Endothelial cell of umbilical vein (primary cell): Measurements from ENCODE around the gene NCAN.

Experiments
- EZH2 ChIP-seq: IDR thresholded peaks from 2 replicates; pipeline ENCODE4 v1.6.1; 2012; ENCODE audit warnings: borderline replicate concordance, low read depth, mild to moderate bottlenecking, moderate library complexity, low read length, inconsistent platforms; ENCODE audit not compliant: severe bottlenecking
- FOS ChIP-seq: IDR thresholded peaks from 2 replicates; pipeline ENCODE4 v1.6.1; 2011; ENCODE audit warnings: mild to moderate bottlenecking, low read length, moderate library complexity, borderline replicate concordance; ENCODE audit not compliant: insufficient read depth
- GATA2 ChIP-seq: IDR thresholded peaks from 2 replicates; pipeline ENCODE4 v1.7.0; 2011; ENCODE audit warnings: low read depth, mild to moderate bottlenecking, moderate library complexity, mixed read lengths, low read length; ENCODE audit not compliant: insufficient read length, insufficient read depth
- JUN ChIP-seq: IDR thresholded peaks from 2 replicates; pipeline ENCODE4 v1.6.1; 2011; ENCODE audit warnings: borderline replicate concordance, low read depth; ENCODE audit not compliant: insufficient read length, insufficient read depth
- POLR2A ChIP-seq: IDR thresholded peaks from 2 replicates; pipeline ENCODE4 v1.6.1; 2012; ENCODE audit warnings: low read depth, mild to moderate bottlenecking, control low read depth, low read length
- POLR2AphosphoS5 ChIP-seq: IDR thresholded peaks from 2 replicates; pipeline ENCODE4 v1.6.1; 2012; ENCODE audit warnings: low read depth, mild to moderate bottlenecking, control low read depth, low read length, moderate library complexity; ENCODE audit not compliant: insufficient read depth
- TF ChIP-seq, protein P1 (sequence below), 2 donors: IDR thresholded peaks; 1 replicate in 1 of 2; 2 replicates in 1 of 2; pipeline ENCODE4 v1.5.1; 2011; ENCODE audit warnings: low read length in 2 of 2, mild to moderate bottlenecking in 2 of 2, moderate library complexity in 2 of 2, control low read depth in 1 of 2, inconsistent platforms in 1 of 2, low read depth in 1 of 2; ENCODE audit not compliant: insufficient read depth in 1 of 2; ENCODE audit errors: extremely low read depth in 1 of 2
- TF ChIP-seq, protein P2 (sequence below): IDR thresholded peaks from 2 replicates; pipeline ENCODE4 v1.6.1; 2011; ENCODE audit not compliant: insufficient read depth, insufficient read length

DNA sequence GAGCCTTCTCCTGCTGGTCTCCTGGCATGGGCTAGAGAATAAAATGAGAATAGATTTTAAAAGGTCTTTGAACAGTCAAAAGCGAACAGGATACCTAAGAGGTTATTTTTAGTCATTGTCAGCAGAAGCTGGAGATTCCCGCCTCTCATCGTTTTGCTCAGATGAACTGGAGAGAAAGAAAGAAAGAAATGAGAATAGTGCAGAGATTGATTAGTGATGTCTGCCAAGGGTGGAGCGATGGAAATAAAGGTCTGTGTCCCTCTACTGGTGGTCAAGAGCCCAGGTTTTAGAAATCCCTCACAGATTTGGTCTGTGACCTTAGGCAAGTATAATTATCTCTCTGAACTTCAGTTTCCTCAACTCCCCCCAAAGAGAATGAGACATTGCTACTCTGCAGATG is 5.3 kb downstream of the NCAN start:
- TF ChIP-seq, protein P1, sequence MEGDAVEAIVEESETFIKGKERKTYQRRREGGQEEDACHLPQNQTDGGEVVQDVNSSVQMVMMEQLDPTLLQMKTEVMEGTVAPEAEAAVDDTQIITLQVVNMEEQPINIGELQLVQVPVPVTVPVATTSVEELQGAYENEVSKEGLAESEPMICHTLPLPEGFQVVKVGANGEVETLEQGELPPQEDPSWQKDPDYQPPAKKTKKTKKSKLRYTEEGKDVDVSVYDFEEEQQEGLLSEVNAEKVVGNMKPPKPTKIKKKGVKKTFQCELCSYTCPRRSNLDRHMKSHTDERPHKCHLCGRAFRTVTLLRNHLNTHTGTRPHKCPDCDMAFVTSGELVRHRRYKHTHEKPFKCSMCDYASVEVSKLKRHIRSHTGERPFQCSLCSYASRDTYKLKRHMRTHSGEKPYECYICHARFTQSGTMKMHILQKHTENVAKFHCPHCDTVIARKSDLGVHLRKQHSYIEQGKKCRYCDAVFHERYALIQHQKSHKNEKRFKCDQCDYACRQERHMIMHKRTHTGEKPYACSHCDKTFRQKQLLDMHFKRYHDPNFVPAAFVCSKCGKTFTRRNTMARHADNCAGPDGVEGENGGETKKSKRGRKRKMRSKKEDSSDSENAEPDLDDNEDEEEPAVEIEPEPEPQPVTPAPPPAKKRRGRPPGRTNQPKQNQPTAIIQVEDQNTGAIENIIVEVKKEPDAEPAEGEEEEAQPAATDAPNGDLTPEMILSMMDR (IDR thresholded peaks at IDR 0.05; ENCODE audit: extremely low read depth in 1 of 2, insufficient read depth in 1 of 2, low read depth in 1 of 2, low read length in 2 of 2) = peak; percentile 7 to 11
- no peak for TF ChIP-seq FOS
- no peak for TF ChIP-seq POLR2A
- no peak for TF ChIP-seq POLR2AphosphoS5
- no peak for TF ChIP-seq GATA2
- TF ChIP-seq EZH2 = no peak
- TF ChIP-seq JUN = no peak
- TF ChIP-seq, protein P2, sequence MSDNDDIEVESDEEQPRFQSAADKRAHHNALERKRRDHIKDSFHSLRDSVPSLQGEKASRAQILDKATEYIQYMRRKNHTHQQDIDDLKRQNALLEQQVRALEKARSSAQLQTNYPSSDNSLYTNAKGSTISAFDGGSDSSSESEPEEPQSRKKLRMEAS = no peak
